ENCODE data around the gene HES5.

DNA sequence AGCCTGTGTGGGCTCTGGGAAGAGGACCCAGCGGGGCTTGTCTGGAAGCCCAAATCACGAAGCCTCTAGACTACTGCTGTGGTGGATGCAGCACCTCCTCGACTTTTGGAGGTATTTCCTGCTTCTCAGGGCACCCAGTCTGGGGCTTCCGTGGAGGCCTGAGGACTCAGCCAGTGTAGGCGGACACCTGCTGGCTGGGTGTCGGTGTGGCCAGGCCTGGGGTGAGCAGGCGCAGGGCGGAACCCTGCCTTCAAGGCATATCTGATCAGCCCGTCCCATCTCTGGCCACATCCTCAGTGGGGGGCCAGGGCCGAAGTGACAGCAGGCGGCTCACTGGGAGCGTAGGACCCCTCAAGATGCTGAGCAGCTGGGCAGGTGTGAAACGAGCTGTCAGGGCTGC lies 47.0 kb downstream of the HES5 start:
- TF ChIP-seq, protein P1, sequence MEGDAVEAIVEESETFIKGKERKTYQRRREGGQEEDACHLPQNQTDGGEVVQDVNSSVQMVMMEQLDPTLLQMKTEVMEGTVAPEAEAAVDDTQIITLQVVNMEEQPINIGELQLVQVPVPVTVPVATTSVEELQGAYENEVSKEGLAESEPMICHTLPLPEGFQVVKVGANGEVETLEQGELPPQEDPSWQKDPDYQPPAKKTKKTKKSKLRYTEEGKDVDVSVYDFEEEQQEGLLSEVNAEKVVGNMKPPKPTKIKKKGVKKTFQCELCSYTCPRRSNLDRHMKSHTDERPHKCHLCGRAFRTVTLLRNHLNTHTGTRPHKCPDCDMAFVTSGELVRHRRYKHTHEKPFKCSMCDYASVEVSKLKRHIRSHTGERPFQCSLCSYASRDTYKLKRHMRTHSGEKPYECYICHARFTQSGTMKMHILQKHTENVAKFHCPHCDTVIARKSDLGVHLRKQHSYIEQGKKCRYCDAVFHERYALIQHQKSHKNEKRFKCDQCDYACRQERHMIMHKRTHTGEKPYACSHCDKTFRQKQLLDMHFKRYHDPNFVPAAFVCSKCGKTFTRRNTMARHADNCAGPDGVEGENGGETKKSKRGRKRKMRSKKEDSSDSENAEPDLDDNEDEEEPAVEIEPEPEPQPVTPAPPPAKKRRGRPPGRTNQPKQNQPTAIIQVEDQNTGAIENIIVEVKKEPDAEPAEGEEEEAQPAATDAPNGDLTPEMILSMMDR (conservative IDR thresholded peaks at IDR 0.05; ENCODE audit: low read depth, low read length), result no peak
- TF ChIP-seq MXI1 (IDR thresholded peaks at IDR 0.05; ENCODE audit: borderline replicate concordance, low read depth, low read length), result no peak
- TF ChIP-seq POLR2A (IDR thresholded peaks at IDR 0.05; ENCODE audit: low read depth, low read length), result no peak
- no peak for TF ChIP-seq BHLHE40 (IDR thresholded peaks at IDR 0.05; ENCODE audit: low read depth, low read length)
- TF ChIP-seq MAFK (IDR thresholded peaks at IDR 0.05; ENCODE audit: low read depth, low read length), result no peak
- TF ChIP-seq RAD21 (IDR thresholded peaks at IDR 0.05; ENCODE audit: low read length), result no peak
- TF ChIP-seq, protein P2, sequence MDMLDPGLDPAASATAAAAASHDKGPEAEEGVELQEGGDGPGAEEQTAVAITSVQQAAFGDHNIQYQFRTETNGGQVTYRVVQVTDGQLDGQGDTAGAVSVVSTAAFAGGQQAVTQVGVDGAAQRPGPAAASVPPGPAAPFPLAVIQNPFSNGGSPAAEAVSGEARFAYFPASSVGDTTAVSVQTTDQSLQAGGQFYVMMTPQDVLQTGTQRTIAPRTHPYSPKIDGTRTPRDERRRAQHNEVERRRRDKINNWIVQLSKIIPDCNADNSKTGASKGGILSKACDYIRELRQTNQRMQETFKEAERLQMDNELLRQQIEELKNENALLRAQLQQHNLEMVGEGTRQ (IDR thresholded peaks at IDR 0.05; ENCODE audit: low read depth, low read length), result no peak
- TF ChIP-seq, protein P3, sequence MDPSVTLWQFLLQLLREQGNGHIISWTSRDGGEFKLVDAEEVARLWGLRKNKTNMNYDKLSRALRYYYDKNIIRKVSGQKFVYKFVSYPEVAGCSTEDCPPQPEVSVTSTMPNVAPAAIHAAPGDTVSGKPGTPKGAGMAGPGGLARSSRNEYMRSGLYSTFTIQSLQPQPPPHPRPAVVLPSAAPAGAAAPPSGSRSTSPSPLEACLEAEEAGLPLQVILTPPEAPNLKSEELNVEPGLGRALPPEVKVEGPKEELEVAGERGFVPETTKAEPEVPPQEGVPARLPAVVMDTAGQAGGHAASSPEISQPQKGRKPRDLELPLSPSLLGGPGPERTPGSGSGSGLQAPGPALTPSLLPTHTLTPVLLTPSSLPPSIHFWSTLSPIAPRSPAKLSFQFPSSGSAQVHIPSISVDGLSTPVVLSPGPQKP (IDR thresholded peaks at IDR 0.05; ENCODE audit: borderline replicate concordance, low read depth, low read length), result no peak
- TF ChIP-seq NFE2L2 (IDR thresholded peaks at IDR 0.05; ENCODE audit: low read depth, low read length), result no peak
